Stomach smooth muscle (tissue), 2 donors: ENCODE data around the gene KLF5.
A peak's percentile ranks its signal among the peaks of the same experiment; 100 is the strongest.
"Not testable (repeated sequence)": the region's sequence is repeated elsewhere in the genome, so short reads cannot be mapped to it uniquely, and the experiment has no call there.

ENCODE experiments used
- H3K27ac ChIP-seq: one replicate; pipeline ENCODE4 v1.7.0; 2013; ENCODE audit warnings: mild to moderate bottlenecking, low read length, inconsistent platforms
- H3K27me3 ChIP-seq, 2 donors: one replicate each; pipeline ENCODE4 v1.7.0; 2013; ENCODE audit warnings: low read length in 2 of 2; ENCODE audit not compliant: insufficient read depth in 2 of 2, control insufficient read depth in 1 of 2
- H3K36me3 ChIP-seq, 2 donors: one replicate each; pipeline ENCODE4 v1.7.0; 2013; ENCODE audit warnings: low read length in 2 of 2; ENCODE audit not compliant: control insufficient read depth in 2 of 2, insufficient read depth in 2 of 2
- H3K4me1 ChIP-seq: one replicate; pipeline ENCODE4 v1.7.0; 2013; ENCODE audit warnings: low read length; ENCODE audit not compliant: control insufficient read depth, insufficient read depth
- H3K4me3 ChIP-seq, 2 donors: one replicate each; pipeline ENCODE4 v1.7.0; 2013; ENCODE audit warnings: low read length in 2 of 2
- H3K9ac ChIP-seq, 2 donors: one replicate each; pipeline ENCODE4 v1.7.0; 2013; ENCODE audit warnings: low read length in 2 of 2, mild to moderate bottlenecking in 1 of 2
- H3K9me3 ChIP-seq, 2 donors: one replicate each; pipeline ENCODE4 v1.7.0; 2013; ENCODE audit warnings: low read length in 2 of 2; ENCODE audit not compliant: control insufficient read depth in 2 of 2
- donor health status: healthy.
- donor health status: Pancreatic carcinoma.

KLF5 gene

GRCh38 chr13:73040484-73040883 lies 18.3 kb upstream of the KLF5 start:
- H3K4me3 ChIP-seq, result no peak overlapping the region
- H3K36me3 ChIP-seq, result no peaks in the 10 kb centered on the region
- H3K27ac ChIP-seq, result no peak overlapping the region
- H3K4me1 ChIP-seq, result no peaks in the 10 kb centered on the region
- no peaks in the 10 kb centered on the region for H3K27me3 ChIP-seq
- H3K9ac ChIP-seq, result no peak overlapping the region
- H3K9me3 ChIP-seq, result no peaks in the 10 kb centered on the region

GRCh38 chr13:73040968-73041596 lies 17.7 kb upstream of the KLF5 start:
- Histone ChIP-seq H3K4me3 (no peak overlapping the region), H3K4me1 (no peaks in the 10 kb centered on the region), H3K36me3 (no peaks in the 10 kb centered on the region), H3K27ac (no peak overlapping the region), H3K9me3 (no peaks in the 10 kb centered on the region), H3K9ac (no peak overlapping the region), H3K27me3 (no peaks in the 10 kb centered on the region)

- no peaks in the 10 kb centered on the region for H3K4me1 ChIP-seq
- no peak overlapping the region for H3K9ac ChIP-seq
- no peaks in the 10 kb centered on the region for H3K36me3 ChIP-seq
- no peak overlapping the region for H3K4me3 ChIP-seq
- H3K27me3 ChIP-seq, result no peaks in the 10 kb centered on the region
- H3K27ac ChIP-seq, result no peak overlapping the region
- no peaks in the 10 kb centered on the region for H3K9me3 ChIP-seq
These were observed 13.8 kb upstream of the KLF5 start for GRCh38 chr13:73045031-73045430.

- not testable (repeated sequence) for H3K27ac ChIP-seq, H3K4me3 ChIP-seq, H3K9me3 ChIP-seq, H3K9ac ChIP-seq, H3K36me3 ChIP-seq, H3K27me3 ChIP-seq, H3K4me1 ChIP-seq
These were observed 10.2 kb upstream of the KLF5 start for GRCh38 chr13:73048615-73049014.

- Histone ChIP-seq H3K4me3 (no peak overlapping the region), H3K27ac (no peak overlapping the region), H3K27me3 (peaks cover 0 to 9% of the 10 kb centered on the region in 2 donors), H3K9ac (no peak overlapping the region), H3K36me3 (no peaks in the 10 kb centered on the region), H3K4me1 (peaks cover 4% of the 10 kb centered on the region), H3K9me3 (no peaks in the 10 kb centered on the region)
These were observed 4.1 kb upstream of the KLF5 start for GRCh38 chr13:73054712-73055111.

- no peak overlapping the region for H3K9ac ChIP-seq
- H3K36me3 ChIP-seq, result no peaks in the 10 kb centered on the region
- H3K4me3 ChIP-seq, result no peak overlapping the region
- H3K27me3 ChIP-seq, result peaks cover 0 to 9% of the 10 kb centered on the region in 2 donors
- H3K9me3 ChIP-seq, result no peaks in the 10 kb centered on the region
- H3K27ac ChIP-seq, result no peak overlapping the region
- peaks cover 4% of the 10 kb centered on the region for H3K4me1 ChIP-seq
These were observed 2.8 kb upstream of the KLF5 start for GRCh38 chr13:73055813-73056564.

GRCh38 chr13:73056565-73056962 lies 2.2 kb upstream of the KLF5 start:
- no peaks in the 10 kb centered on the region for H3K9me3 ChIP-seq
- H3K27ac ChIP-seq, result no peak overlapping the region
- no peaks in the 10 kb centered on the region for H3K36me3 ChIP-seq
- H3K9ac ChIP-seq, result no peak overlapping the region
- H3K4me3 ChIP-seq, result no peak overlapping the region
- H3K4me1 ChIP-seq, result peaks cover 4% of the 10 kb centered on the region
- H3K27me3 ChIP-seq, result peaks cover 0 to 9% of the 10 kb centered on the region in 2 donors

GRCh38 chr13:73057284-73058063 lies 1.3 kb upstream of the KLF5 start:
- Histone ChIP-seq H3K9ac (no peak overlapping the region), H3K4me3 (peak overlapping the region in 1 of 2 donors; percentile 78), H3K9me3 (no peaks in the 10 kb centered on the region), H3K4me1 (peaks cover 4% of the 10 kb centered on the region), H3K27ac (no peak overlapping the region), H3K27me3 (peaks cover 0 to 9% of the 10 kb centered on the region in 2 donors), H3K36me3 (no peaks in the 10 kb centered on the region)

GRCh38 chr13:73058064-73058313 lies 816 bp upstream of the KLF5 start:
- Histone ChIP-seq H3K4me3 (peak overlapping the region; percentile 78 to 86), H3K9me3 (no peaks in the 10 kb centered on the region), H3K27ac (no peak overlapping the region), H3K4me1 (peaks cover 4% of the 10 kb centered on the region), H3K9ac (peak overlapping the region; percentile 58 to 63), H3K27me3 (peaks cover 0 to 9% of the 10 kb centered on the region in 2 donors), H3K36me3 (no peaks in the 10 kb centered on the region)

GRCh38 chr13:73058432-73058735 lies 421 bp upstream of the KLF5 start:
- peaks cover 4% of the 10 kb centered on the region for H3K4me1 ChIP-seq
- H3K27ac ChIP-seq, result no peak overlapping the region
- peaks cover 0 to 9% of the 10 kb centered on the region in 2 donors for H3K27me3 ChIP-seq
- H3K9me3 ChIP-seq, result no peaks in the 10 kb centered on the region
- peak overlapping the region; percentile 58 to 63 for H3K9ac ChIP-seq
- no peaks in the 10 kb centered on the region for H3K36me3 ChIP-seq
- peak overlapping the region; percentile 78 to 86 for H3K4me3 ChIP-seq
